H9 (cell line): ENCODE data around the gene ITPKB. TPM values are rescaled to one million over a fixed set of nuclear protein-coding genes. Genes with fewer than 3 reads are reported as not detected.

ENCODE experiments used
- DNase-seq: peaks from one replicate; pipeline ENCODE4 v3.0.0-alpha.2; 2017
- H2AFZ ChIP-seq: one replicate; pipeline ENCODE4 v1.6.1; 2013; ENCODE audit warnings: mild to moderate bottlenecking, low read length, control low read depth, moderate library complexity
- H2AK5ac ChIP-seq: 2 replicates; pipeline ENCODE4 v1.6.1; 2013; ENCODE audit warnings: low read length, control low read depth, mixed read lengths; ENCODE audit not compliant: insufficient read length
- H2BK120ac ChIP-seq: one replicate; pipeline ENCODE4 v1.6.1; 2013; ENCODE audit warnings: low read depth, mild to moderate bottlenecking, low read length, control low read depth, inconsistent platforms; ENCODE audit not compliant: poor library complexity, severe bottlenecking
- H2BK12ac ChIP-seq: 2 replicates; pipeline ENCODE4 v1.6.1; 2013; ENCODE audit warnings: low read length, control low read depth, mixed read lengths, low read depth; ENCODE audit not compliant: insufficient read length
- H2BK15ac ChIP-seq: 2 replicates; pipeline ENCODE4 v1.6.1; 2013; ENCODE audit warnings: low read depth, low read length, control low read depth
- H2BK20ac ChIP-seq: one replicate; pipeline ENCODE4 v1.6.1; 2013; ENCODE audit warnings: low read depth, mild to moderate bottlenecking, low read length, control low read depth, inconsistent platforms; ENCODE audit not compliant: poor library complexity, severe bottlenecking
- H2BK5ac ChIP-seq: 2 replicates; pipeline ENCODE4 v1.6.1; 2013; ENCODE audit warnings: low read length, control low read depth, mixed read lengths; ENCODE audit not compliant: insufficient read length
- H3K14ac ChIP-seq: 2 replicates; pipeline ENCODE4 v1.6.1; 2013; ENCODE audit warnings: low read length, control low read depth; ENCODE audit not compliant: insufficient read depth
- H3K18ac ChIP-seq: 2 replicates; pipeline ENCODE4 v1.6.1; 2013; ENCODE audit warnings: low read depth, mild to moderate bottlenecking, mixed read lengths, low read length, control low read depth; ENCODE audit not compliant: insufficient read length
- H3K23ac ChIP-seq: 2 replicates; pipeline ENCODE4 v1.6.1; 2013; ENCODE audit warnings: low read length, control low read depth, mixed read lengths, low read depth; ENCODE audit not compliant: insufficient read length
- H3K23me2 ChIP-seq: 2 replicates; pipeline ENCODE4 v1.6.1; 2013; ENCODE audit warnings: low read depth, mild to moderate bottlenecking, mixed read lengths, low read length, control low read depth; ENCODE audit not compliant: insufficient read length, poor library complexity, severe bottlenecking
- H3K27ac ChIP-seq: 2 replicates; pipeline ENCODE4 v1.5.1; 2013; ENCODE audit warnings: low read length, control low read depth, mixed read lengths, low read depth; ENCODE audit not compliant: insufficient read length
- H3K27me3 ChIP-seq: 2 replicates; pipeline ENCODE4 v1.6.1; 2013; ENCODE audit warnings: low read length, control low read depth, inconsistent platforms; ENCODE audit not compliant: insufficient read depth
- H3K4ac ChIP-seq: 2 replicates; pipeline ENCODE4 v1.6.1; 2013; ENCODE audit warnings: low read depth, mild to moderate bottlenecking, control low read depth, inconsistent platforms, low read length, moderate library complexity
- H3K4me1 ChIP-seq: 2 replicates; pipeline ENCODE4 v1.6.1; 2013; ENCODE audit warnings: low read length, control low read depth, inconsistent platforms; ENCODE audit not compliant: insufficient read depth
- H3K4me2 ChIP-seq: 2 replicates; pipeline ENCODE4 v1.6.1; 2013; ENCODE audit warnings: low read length, control low read depth, mixed read lengths; ENCODE audit not compliant: insufficient read length, insufficient read depth
- H3K56ac ChIP-seq: 2 replicates; pipeline ENCODE4 v1.6.1; 2013; ENCODE audit warnings: low read depth, mild to moderate bottlenecking, mixed read lengths, low read length, control low read depth; ENCODE audit not compliant: insufficient read length
- H3K79me1 ChIP-seq: 2 replicates; pipeline ENCODE4 v1.6.1; 2013; ENCODE audit warnings: low read depth, mild to moderate bottlenecking, moderate library complexity, low read length, control low read depth, inconsistent platforms; ENCODE audit not compliant: insufficient read depth, poor library complexity, severe bottlenecking
- H3K79me2 ChIP-seq: 2 replicates; pipeline ENCODE4 v1.6.1; 2013; ENCODE audit warnings: low read length, control low read depth, inconsistent platforms; ENCODE audit not compliant: insufficient read depth
- H3K9ac ChIP-seq: 2 replicates; pipeline ENCODE4 v1.6.1; 2013; ENCODE audit warnings: low read length, control low read depth, mixed read lengths; ENCODE audit not compliant: insufficient read length; ENCODE audit errors: extremely low read depth
- H3K9me3 ChIP-seq: one replicate; pipeline ENCODE4 v1.6.1; 2013; ENCODE audit warnings: low read depth, low read length, inconsistent platforms; ENCODE audit not compliant: control insufficient read depth
- H3T11ph ChIP-seq: one replicate; pipeline ENCODE4 v1.6.1; 2013; ENCODE audit warnings: mild to moderate bottlenecking, low read length, control low read depth, inconsistent platforms
- H4K20me1 ChIP-seq: one replicate; pipeline ENCODE4 v1.6.1; 2013; ENCODE audit not compliant: control insufficient read depth, insufficient read length, insufficient read depth
- H4K5ac ChIP-seq: 2 replicates; pipeline ENCODE4 v1.6.1; 2013; ENCODE audit warnings: low read depth, mild to moderate bottlenecking, mixed read lengths, low read length, control low read depth; ENCODE audit not compliant: insufficient read length
- H4K8ac ChIP-seq: replicated peaks from 2 replicates; pipeline ENCODE4 v1.6.1; 2013; ENCODE audit warnings: low read length, control low read depth, mixed read lengths, low read depth; ENCODE audit not compliant: insufficient read length
- H4K91ac ChIP-seq: 2 replicates; pipeline ENCODE4 v1.6.1; 2013; ENCODE audit warnings: low read depth, mild to moderate bottlenecking, moderate library complexity, mixed read lengths, low read length, control low read depth; ENCODE audit not compliant: insufficient read length
- H3K27ac Mint-ChIP-seq, 3 experiments: 2 replicates in 2 of 3; 3 replicates in 1 of 3; pipeline ENCODE4 v1.8.0; 2020 to 2021; ENCODE audit warnings: mixed read lengths in 3 of 3, mild to moderate bottlenecking in 1 of 3, moderate library complexity in 1 of 3
- H3K27me3 Mint-ChIP-seq: 2 replicates; pipeline ENCODE4 v1.8.0; 2021; ENCODE audit warnings: low read depth, mild to moderate bottlenecking, moderate library complexity, mixed read lengths
- H3K36me3 Mint-ChIP-seq, 3 experiments: 2 replicates in 2 of 3; 3 replicates in 1 of 3; pipeline ENCODE4 v1.8.0; 2020 to 2021; ENCODE audit warnings: low read depth in 3 of 3, mixed read lengths in 3 of 3; ENCODE audit not compliant: insufficient read depth in 1 of 3
- H3K4me1 Mint-ChIP-seq, 2 experiments: 2 replicates each; pipeline ENCODE4 v1.8.0; 2020; ENCODE audit warnings: mixed read lengths in 2 of 2
- H3K4me3 Mint-ChIP-seq, 2 experiments: 2 replicates in 1 of 2; 3 replicates in 1 of 2; pipeline ENCODE4 v1.8.0; 2020 to 2021; ENCODE audit warnings: mild to moderate bottlenecking in 2 of 2, mixed read lengths in 2 of 2, moderate library complexity in 1 of 2
- H3K9me3 Mint-ChIP-seq, 2 experiments: 2 replicates in 1 of 2; 3 replicates in 1 of 2; pipeline ENCODE4 v1.8.0; 2020; ENCODE audit warnings: mild to moderate bottlenecking in 2 of 2, mixed read lengths in 2 of 2, moderate library complexity in 1 of 2
- WGBS: extraction: QIAGEN DNeasy Blood & Tissue Kit; methylation state at CpG from one replicate; pipeline ENCODE4 v1.1.7; 2013; ENCODE audit warnings: missing lambda C conversion rate, low lambda C conversion rate, mixed read lengths; ENCODE audit not compliant: insufficient read length; ENCODE audit errors: extremely low coverage; 5-methylcytosine and 5-hydroxymethylcytosine counted together
- total RNA-seq: library from RNA; stranded (reverse); gene quantifications from 2 replicates; pipeline ENCODE4 v1.2.1, GENCODE V29; 2021
- TF ChIP-seq, protein P1 (sequence below): fragments of 200-600 bp; sonication (generic); conservative IDR thresholded peaks from 3 replicates; pipeline ENCODE4 v1.8.0; 2021; ENCODE audit warnings: antibody characterized with exemption, mild to moderate bottlenecking

ITPKB gene
- total RNA-seq, 1 experiment from 2014 or later: 3.8 TPM

DNA sequence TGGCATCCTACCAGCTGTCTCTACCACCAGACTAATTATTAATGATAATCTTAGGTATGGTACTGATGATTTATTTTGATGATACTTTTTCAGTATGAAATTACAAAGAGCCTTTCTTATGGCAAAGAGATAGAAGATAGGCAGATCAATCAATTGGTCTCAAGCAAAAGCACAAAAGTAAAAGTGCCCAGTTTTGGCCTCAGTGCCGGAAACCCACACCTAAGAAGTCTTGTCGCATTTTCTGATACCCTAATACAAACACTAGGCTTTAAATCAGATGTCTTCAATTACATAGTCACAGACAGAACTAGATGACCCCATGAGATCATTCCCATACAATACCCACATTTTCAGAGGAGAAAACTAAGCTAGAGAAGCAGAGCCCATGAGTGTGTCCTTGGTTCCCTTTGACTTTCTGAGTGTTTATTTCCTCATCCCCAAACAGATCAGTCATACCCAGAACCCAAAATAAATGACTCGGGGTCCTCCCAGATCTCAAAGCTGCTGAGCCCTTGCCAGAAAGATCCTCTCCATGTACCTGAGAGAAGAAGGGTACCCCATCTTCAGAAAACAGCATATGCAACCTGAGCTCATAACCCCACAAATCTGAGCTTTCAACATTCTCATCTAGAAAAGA lies 7.7 kb downstream of the ITPKB start:
- H3K36me3 Mint-ChIP-seq: peaks cover 0 to 5% (median 0%) of the 10 kb centered on the region in 3 experiments; a peak in 1 of 7 replicates
- no peak overlapping the region for H4K91ac ChIP-seq
- no peak overlapping the region for H3K4ac ChIP-seq
- H3T11ph ChIP-seq: no peak overlapping the region
- no peaks in the 10 kb centered on the region for H3K79me2 ChIP-seq
- no peak overlapping the region for H2AK5ac ChIP-seq
- TF ChIP-seq, protein P1, sequence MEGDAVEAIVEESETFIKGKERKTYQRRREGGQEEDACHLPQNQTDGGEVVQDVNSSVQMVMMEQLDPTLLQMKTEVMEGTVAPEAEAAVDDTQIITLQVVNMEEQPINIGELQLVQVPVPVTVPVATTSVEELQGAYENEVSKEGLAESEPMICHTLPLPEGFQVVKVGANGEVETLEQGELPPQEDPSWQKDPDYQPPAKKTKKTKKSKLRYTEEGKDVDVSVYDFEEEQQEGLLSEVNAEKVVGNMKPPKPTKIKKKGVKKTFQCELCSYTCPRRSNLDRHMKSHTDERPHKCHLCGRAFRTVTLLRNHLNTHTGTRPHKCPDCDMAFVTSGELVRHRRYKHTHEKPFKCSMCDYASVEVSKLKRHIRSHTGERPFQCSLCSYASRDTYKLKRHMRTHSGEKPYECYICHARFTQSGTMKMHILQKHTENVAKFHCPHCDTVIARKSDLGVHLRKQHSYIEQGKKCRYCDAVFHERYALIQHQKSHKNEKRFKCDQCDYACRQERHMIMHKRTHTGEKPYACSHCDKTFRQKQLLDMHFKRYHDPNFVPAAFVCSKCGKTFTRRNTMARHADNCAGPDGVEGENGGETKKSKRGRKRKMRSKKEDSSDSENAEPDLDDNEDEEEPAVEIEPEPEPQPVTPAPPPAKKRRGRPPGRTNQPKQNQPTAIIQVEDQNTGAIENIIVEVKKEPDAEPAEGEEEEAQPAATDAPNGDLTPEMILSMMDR: no peak
- no peak overlapping the region for H2BK12ac ChIP-seq
- no peak overlapping the region for H3K4me2 ChIP-seq
- H4K8ac ChIP-seq: no peak overlapping the region
- H4K5ac ChIP-seq: no peak overlapping the region
- no peak overlapping the region for H2AFZ ChIP-seq
- H2BK15ac ChIP-seq: no peak overlapping the region
- H4K20me1 ChIP-seq: no peaks in the 10 kb centered on the region
- no peak for DNase-seq
- no peak overlapping the region; a peak in 1 of 5 replicates for H3K4me3 Mint-ChIP-seq
- H3K79me1 ChIP-seq: no peaks in the 10 kb centered on the region
- H3K27ac ChIP-seq: no peak overlapping the region
- H2BK120ac ChIP-seq: no peak overlapping the region
- H3K9me3 ChIP-seq: no peaks in the 10 kb centered on the region
- no peak overlapping the region for H3K18ac ChIP-seq
- H2BK5ac ChIP-seq: no peak overlapping the region
- H3K4me1 Mint-ChIP-seq: peaks cover 48 to 50% of the 10 kb centered on the region in 2 experiments
- H3K27me3 Mint-ChIP-seq: peaks cover 7% of the 10 kb centered on the region
- H3K9me3 Mint-ChIP-seq: no peaks in the 10 kb centered on the region
- no peaks in the 10 kb centered on the region for H3K23me2 ChIP-seq
- no CpG with 5 or more reads among the region's 3 CpGs for WGBS
- no peak overlapping the region for H3K9ac ChIP-seq
- H3K27ac Mint-ChIP-seq: no peak overlapping the region; a peak in 1 of 7 replicates
- H3K23ac ChIP-seq: no peak overlapping the region
- no peak overlapping the region for H3K14ac ChIP-seq
- H3K4me1 ChIP-seq: peaks cover 10% of the 10 kb centered on the region; the same call in 1 of the 2 replicates
- H3K27me3 ChIP-seq: peaks cover under 1% of the 10 kb centered on the region; the same call in 1 of the 2 replicates
- H2BK20ac ChIP-seq: no peak overlapping the region
- H3K56ac ChIP-seq: no peak overlapping the region
